HepG2 (cell line): ENCODE results near the gene PROX1. TPM values are rescaled to one million over a fixed set of nuclear protein-coding genes. Genes with fewer than 3 reads are reported as not detected.

Experiments used
- ATAC-seq: fragments of 200-7000 bp; cut with Tn5 transposase; 3 replicates; pipeline ENCODE4 v1.9.1; 2020; ENCODE audit warnings: mild to moderate bottlenecking, moderate library complexity
- BruUV-seq: library from RNA; stranded (reverse); fragments of 400-500 nt; replicated peaks from 2 replicates; lab custom pipeline; 2021; lab: Mats Ljungman, UMichigan
- CTCF ChIA-PET: fragments of 300-600 bp; formaldehyde crosslinking; extraction: SDS; loops from one replicate; lab custom pipeline; 2021; ENCODE audit warnings: low total read pairs, inconsistent platforms, low intra/inter-chr PET ratio; lab: Yijun Ruan, JAX
- POLR2A ChIA-PET: fragments of 350-600 bp; sonication (Branson Sonifier 250); formaldehyde crosslinking; loops from one replicate; lab custom pipeline; 2020; ENCODE audit warnings: antibody characterized with exemption, inconsistent platforms; lab: Yijun Ruan, JAX
- DNase-seq: peaks from one replicate; pipeline ENCODE4 v3.0.0-alpha.2; 2015; ENCODE audit warnings: low spot score
- FAIRE-seq: peaks from 3 replicates; lab custom pipeline; 2011; peaks lifted over from hg19 to GRCh38; lab: Jason Lieb, UNC
- H2AFZ ChIP-seq: one replicate; pipeline ENCODE4 v1.6.1; 2011; ENCODE audit warnings: low read length, inconsistent platforms
- H3K27ac ChIP-seq: fragments of 300-600 bp; 3 replicates; pipeline ENCODE4 v1.8.0; 2011; ENCODE audit warnings: mixed run types, mild to moderate bottlenecking, mixed read lengths, low read length, inconsistent platforms; ENCODE audit not compliant: insufficient read depth; ENCODE audit errors: extremely low read length
- H3K27me3 ChIP-seq, 2 experiments: fragments of 200-600 bp in 1 of 2; 2 replicates in 1 of 2; 3 replicates in 1 of 2; pipeline versions ENCODE4 v1.6.0 to v1.8.0; 2011; ENCODE audit warnings: low read length in 2 of 2, mild to moderate bottlenecking in 2 of 2, moderate library complexity in 2 of 2, inconsistent platforms in 1 of 2; ENCODE audit not compliant: insufficient read depth in 2 of 2, control insufficient read depth in 1 of 2
- H3K36me3 ChIP-seq, 2 experiments: fragments of 200-600 bp in 1 of 2; replicated peaks in 1 of 2; 2 replicates in 1 of 2; 3 replicates in 1 of 2; pipeline versions ENCODE4 v1.5.1 to v1.8.0; 2011; ENCODE audit warnings: low read length in 2 of 2, inconsistent platforms in 1 of 2; ENCODE audit not compliant: insufficient read depth in 2 of 2, control insufficient read depth in 1 of 2
- H3K4me1 ChIP-seq: 2 replicates; pipeline ENCODE4 v1.5.1; 2012; ENCODE audit warnings: low read length, inconsistent platforms; ENCODE audit not compliant: insufficient read depth
- H3K4me2 ChIP-seq: 2 replicates; pipeline ENCODE4 v1.6.0; 2011; ENCODE audit warnings: low read depth, low read length, inconsistent platforms
- H3K4me3 ChIP-seq, 3 experiments: fragments of 200-600 bp in 1 of 3; sonication (generic), shearing (Covaris generic) in 1 of 3; replicated peaks in 1 of 3; 2 replicates each; pipeline ENCODE4 v1.5.1; 2011 to 2016; ENCODE audit warnings: low read length in 3 of 3, inconsistent platforms in 2 of 3, low read depth in 2 of 3, mild to moderate bottlenecking in 2 of 3, control low read depth in 1 of 3, mixed read lengths in 1 of 3; ENCODE audit not compliant: insufficient read depth in 1 of 3
- H3K79me2 ChIP-seq: one replicate; pipeline ENCODE4 v1.6.1; 2011; ENCODE audit warnings: low read length, inconsistent platforms; ENCODE audit not compliant: insufficient read depth
- H3K9ac ChIP-seq: 2 replicates; pipeline ENCODE4 v1.6.0; 2011; ENCODE audit warnings: mild to moderate bottlenecking, low read depth, low read length, inconsistent platforms; ENCODE audit not compliant: insufficient read depth
- H3K9me3 ChIP-seq: 2 replicates; pipeline ENCODE4 v1.5.1; 2012; ENCODE audit warnings: mild to moderate bottlenecking, low read length
- H4K20me1 ChIP-seq: 2 replicates; pipeline ENCODE4 v1.6.0; 2011; ENCODE audit warnings: inconsistent platforms, mild to moderate bottlenecking, low read length, moderate library complexity; ENCODE audit not compliant: insufficient read depth
- CHCHD3 ChIP-seq: sonication (generic); formaldehyde crosslinking; IDR thresholded peaks from 2 replicates; pipeline ENCODE4 v1.8.0; 2022; ENCODE audit warnings: mild to moderate bottlenecking, missing genetic modification reagents, moderate library complexity
- ELF3 ChIP-seq: IDR thresholded peaks from 2 replicates; pipeline ENCODE4 v1.6.1; 2016; ENCODE audit warnings: missing genetic modification reagents, missing compliant biosample characterization
- JUNB ChIP-seq: sonication (generic); formaldehyde crosslinking; IDR thresholded peaks from 2 replicates; pipeline ENCODE4 v1.8.0; 2022; ENCODE audit warnings: missing genetic modification reagents, mild to moderate bottlenecking, borderline replicate concordance
- MBNL3 ChIP-seq: fragments of 250-450 bp; sonication (Bioruptor Pico); conservative IDR thresholded peaks from 2 replicates; pipeline ENCODE4 v1.8.0; 2022; ENCODE audit warnings: mild to moderate bottlenecking, inconsistent platforms
- RAD21 ChIP-seq: fragments of 450-650 bp; formaldehyde crosslinking; IDR thresholded peaks from 2 replicates; pipeline ENCODE4 v1.5.0; 2020; ENCODE audit warnings: mild to moderate bottlenecking
- SAP130 ChIP-seq: IDR thresholded peaks from 2 replicates; pipeline ENCODE4 v1.6.1; 2016; ENCODE audit warnings: low read depth
- ZMAT3 ChIP-seq: sonication (generic); formaldehyde crosslinking; conservative IDR thresholded peaks from 2 replicates; pipeline ENCODE4 v1.7.0; 2021; ENCODE audit warnings: missing genetic modification reagents
- ZNF143 ChIP-seq: sonication (generic); formaldehyde crosslinking; IDR thresholded peaks from 2 replicates; pipeline ENCODE4 v1.4.0; 2020; ENCODE audit warnings: missing genetic modification reagents
- ZNF20 ChIP-seq: sonication (generic); formaldehyde crosslinking; IDR thresholded peaks from 2 replicates; pipeline ENCODE4 v1.4.0; 2020; ENCODE audit warnings: mild to moderate bottlenecking, moderate library complexity, missing genetic modification reagents
- ZNF264 ChIP-seq: sonication (generic); formaldehyde crosslinking; IDR thresholded peaks from 2 replicates; pipeline ENCODE4 v1.4.0; 2020; ENCODE audit warnings: missing genetic modification reagents
- ZNF317 ChIP-seq: sonication (generic); formaldehyde crosslinking; IDR thresholded peaks from 2 replicates; pipeline ENCODE4 v1.5.0; 2020; ENCODE audit warnings: mild to moderate bottlenecking, missing genetic modification reagents
- ZNF407 ChIP-seq: sonication (generic); formaldehyde crosslinking; IDR thresholded peaks from one replicate; pipeline ENCODE4 v1.5.1; 2020; ENCODE audit warnings: mild to moderate bottlenecking, missing genetic modification reagents; ENCODE audit errors: not compliant biosample characterization
- ZNF773 ChIP-seq: sonication (generic); formaldehyde crosslinking; IDR thresholded peaks from 2 replicates; pipeline ENCODE4 v1.4.0; 2020; ENCODE audit warnings: missing genetic modification reagents, borderline replicate concordance
- WGBS: methylation state at CpG from one replicate; pipeline ENCODE4 v1.1.6; 2017; ENCODE audit warnings: low lambda C conversion rate; 5-methylcytosine and 5-hydroxymethylcytosine counted together
- in situ Hi-C: cut with HindIII; loops from 2 replicates; pipeline ENCODE4 v1.10.0; 2017; ENCODE audit warnings: low pct_unique_long_range_greater_than_20kb; ENCODE audit not compliant: extremely low pct_ligation_motif_present
- intact Hi-C: fragments of 100-400 bp; cut with micrococcal nuclease; formaldehyde crosslinking; loops from one replicate; pipeline ENCODE4 v1.10.0; 2022; ENCODE audit not compliant: unreplicated experiment
- polyA plus RNA-seq, 8 experiments: library from polyadenylated mRNA; depleted of rRNA in 3 of 8; stranded (reverse) in 7 of 8; unstranded in 1 of 8; fragments of >200 nt; fragmentation: Illumina TruSeq in 4 of 8; extraction: Trizol in 4 of 8; gene quantifications; 2 replicates each; pipeline versions ENCODE4 v1.2.1 to v1.2.3, GENCODE V29; 2011 to 2016; ENCODE audit warnings: low read depth in 4 of 8, missing spikeins in 1 of 8, mixed read lengths in 1 of 8; ENCODE audit not compliant: insufficient read depth in 1 of 8
- total RNA-seq, 5 experiments: library from RNA; depleted of rRNA; stranded (reverse); fragments of >200 nt; fragmentation: Illumina TruSeq; extraction: Trizol; gene quantifications; 2 replicates each; pipeline ENCODE4 v1.2.3, GENCODE V29; 2016; ENCODE audit warnings: low read depth in 1 of 5
- TF ChIP-seq, protein P1 (sequence below): IDR thresholded peaks from 2 replicates; pipeline ENCODE4 v1.6.1; 2016; ENCODE audit warnings: low read depth, borderline replicate concordance
- TF ChIP-seq, protein P2 (sequence below), 2 experiments: sonication (generic) in 1 of 2; formaldehyde crosslinking in 1 of 2; IDR thresholded peaks; 2 replicates each; pipeline versions ENCODE4 v1.4.0 to v1.6.1; 2018 to 2020; ENCODE audit warnings: missing genetic modification reagents in 2 of 2, borderline replicate concordance in 1 of 2, low read depth in 1 of 2, mild to moderate bottlenecking in 1 of 2, missing biosample characterization in 1 of 2

Gene PROX1
- total and polyA plus RNA-seq, 2 of the 13 experiments (the other 11 are each of a cell fraction or from before 2014, with no cell fraction given), result 12.3 to 30.2 TPM

- Histone ChIP-seq H3K36me3 (peaks cover 26 to 91% of the 10 kb centered on the region in 2 experiments), H3K9ac (no peak overlapping the region), H4K20me1 (no peaks in the 10 kb centered on the region), H3K4me2 (no peak overlapping the region), H3K9me3 (no peaks in the 10 kb centered on the region), H3K4me3 (no peak overlapping the region), H3K27me3 (no peaks in the 10 kb centered on the region), H3K4me1 (peaks cover 19% of the 10 kb centered on the region), H3K79me2 (peaks cover 29% of the 10 kb centered on the region), H3K27ac (no peak overlapping the region), H2AFZ (no peak overlapping the region)
- ATAC-seq (no peak), FAIRE-seq (no peak), DNase-seq (no peak)
- CTCF ChIA-PET, result no interaction called here
- POLR2A ChIA-PET, result no interaction called here
- in situ Hi-C loops, result loop anchor here (25.0 kb wide), 1 partner anchor 102 kb away; no protein-coding TSS in a partner anchor
- intact Hi-C loops, result no loop called here
- WGBS, result 90% methylated on average over 1 of the region's 1 CpG
- BruUV-seq, result no TSS peak
- TF ChIP-seq RAD21 (CRISPR knock-in tag) (no peak), ZNF20 (CRISPR knock-in tag) (no peak), ZNF407 (CRISPR knock-in tag) (no peak), SAP130 (CRISPR knock-in tag) (no peak), CHCHD3 (CRISPR knock-in tag) (no peak), MBNL3 (CRISPR knock-in tag) (no peak), ZMAT3 (CRISPR knock-in tag) (no peak), ZNF317 (CRISPR knock-in tag) (no peak), ELF3 (no peak), ZNF773 (CRISPR knock-in tag) (no peak), JUNB (no peak), ZNF264 (no peak), ZNF143 (CRISPR knock-in tag) (no peak)
- TF ChIP-seq, protein P1, sequence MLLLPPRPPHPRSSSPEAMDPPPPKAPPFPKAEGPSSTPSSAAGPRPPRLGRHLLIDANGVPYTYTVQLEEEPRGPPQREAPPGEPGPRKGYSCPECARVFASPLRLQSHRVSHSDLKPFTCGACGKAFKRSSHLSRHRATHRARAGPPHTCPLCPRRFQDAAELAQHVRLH, result no peak
- TF ChIP-seq, protein P2, sequence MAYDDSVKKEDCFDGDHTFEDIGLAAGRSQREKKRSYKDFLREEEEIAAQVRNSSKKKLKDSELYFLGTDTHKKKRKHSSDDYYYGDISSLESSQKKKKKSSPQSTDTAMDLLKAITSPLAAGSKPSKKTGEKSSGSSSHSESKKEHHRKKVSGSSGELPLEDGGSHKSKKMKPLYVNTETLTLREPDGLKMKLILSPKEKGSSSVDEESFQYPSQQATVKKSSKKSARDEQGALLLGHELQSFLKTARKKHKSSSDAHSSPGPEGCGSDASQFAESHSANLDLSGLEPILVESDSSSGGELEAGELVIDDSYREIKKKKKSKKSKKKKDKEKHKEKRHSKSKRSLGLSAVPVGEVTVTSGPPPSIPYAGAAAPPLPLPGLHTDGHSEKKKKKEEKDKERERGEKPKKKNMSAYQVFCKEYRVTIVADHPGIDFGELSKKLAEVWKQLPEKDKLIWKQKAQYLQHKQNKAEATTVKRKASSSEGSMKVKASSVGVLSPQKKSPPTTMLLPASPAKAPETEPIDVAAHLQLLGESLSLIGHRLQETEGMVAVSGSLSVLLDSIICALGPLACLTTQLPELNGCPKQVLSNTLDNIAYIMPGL (CRISPR knock-in tag; IDR thresholded peaks at IDR 0.05; ENCODE audit: borderline replicate concordance in 1 of 2, low read depth in 1 of 2), result no peak
These were observed 22.4 kb downstream of the PROX1 start for GRCh38 chr1:214010197-214010573.
